Activated B cell treated with CpG ODN at 0.5 μM for 24 hours (primary cell): ENCODE measurements around the gene NMNAT2. TPM values are rescaled to one million over a fixed set of nuclear protein-coding genes. Genes with fewer than 3 reads are reported as not detected.

Experiments
- ATAC-seq: fragments of 200-7000 bp; cut with Tn5 transposase; one replicate; pipeline ENCODE4 v1.10.0; 2021; ENCODE audit warnings: low read depth, mild to moderate bottlenecking, moderate library complexity
- CTCF ChIA-PET: fragments of 350-600 bp; sonication (Branson Sonifier 250); formaldehyde crosslinking; loops from one replicate; lab custom pipeline; 2021; ENCODE audit warnings: antibody characterized with exemption; lab: Charles Lee
- POLR2A ChIA-PET: fragments of 350-600 bp; sonication (Branson Sonifier 250); formaldehyde crosslinking; loops from one replicate; lab custom pipeline; 2021; ENCODE audit warnings: antibody characterized with exemption; lab: Charles Lee
- DNase-seq: peaks from one replicate; pipeline ENCODE4 v3.0.0; 2022
- H3K27ac Mint-ChIP-seq: one replicate; pipeline ENCODE4 v1.8.0; 2020; ENCODE audit warnings: mixed read lengths
- H3K27me3 Mint-ChIP-seq: one replicate; pipeline ENCODE4 v1.8.0; 2021; ENCODE audit warnings: mixed read lengths
- H3K36me3 Mint-ChIP-seq: one replicate; pipeline ENCODE4 v1.8.0; 2021; ENCODE audit warnings: low read depth, mixed read lengths
- H3K4me1 Mint-ChIP-seq: one replicate; pipeline ENCODE4 v1.8.0; 2021; ENCODE audit warnings: mixed read lengths
- H3K4me3 Mint-ChIP-seq: one replicate; pipeline ENCODE4 v1.8.0; 2020; ENCODE audit warnings: mild to moderate bottlenecking, mixed read lengths
- H3K9me3 Mint-ChIP-seq: one replicate; pipeline ENCODE4 v1.8.0; 2020; ENCODE audit warnings: mixed read lengths
- CTCF ChIP-seq: fragments of 200-600 bp; IDR thresholded peaks from one replicate; pipeline ENCODE4 v1.8.0; 2022; ENCODE audit warnings: antibody characterized with exemption, mild to moderate bottlenecking
- intact Hi-C: fragments of 100-400 bp; cut with micrococcal nuclease; formaldehyde crosslinking; loops from one replicate; pipeline ENCODE4 v1.15.1; 2024
- total RNA-seq: library from RNA; stranded (reverse); gene quantifications from 2 replicates; pipeline ENCODE4 v1.2.3, GENCODE V29; 2022

NMNAT2 gene
- total RNA-seq, 1 donor from 2014 or later = not detected

- Mint-ChIP-seq H3K4me1 (no peaks in the 10 kb centered on the region), H3K27ac (no peak overlapping the region), H3K4me3 (no peak overlapping the region), H3K9me3 (no peaks in the 10 kb centered on the region), H3K27me3 (peaks cover 10% of the 10 kb centered on the region), H3K36me3 (no peaks in the 10 kb centered on the region)
- TF ChIP-seq CTCF = no peak
- ATAC-seq (no peak), DNase-seq (no peak)
- ChIA-PET CTCF (interaction anchor here (0.5 kb wide), 1 partner anchor 1400 kb away, joined by 3 read pairs; no protein-coding TSS in a partner anchor), POLR2A (no interaction called here)
- intact Hi-C loops = no loop called here
Observed at GRCh38 chr1:183291802-183292514, 126.2 kb downstream of the NMNAT2 start.

DNA sequence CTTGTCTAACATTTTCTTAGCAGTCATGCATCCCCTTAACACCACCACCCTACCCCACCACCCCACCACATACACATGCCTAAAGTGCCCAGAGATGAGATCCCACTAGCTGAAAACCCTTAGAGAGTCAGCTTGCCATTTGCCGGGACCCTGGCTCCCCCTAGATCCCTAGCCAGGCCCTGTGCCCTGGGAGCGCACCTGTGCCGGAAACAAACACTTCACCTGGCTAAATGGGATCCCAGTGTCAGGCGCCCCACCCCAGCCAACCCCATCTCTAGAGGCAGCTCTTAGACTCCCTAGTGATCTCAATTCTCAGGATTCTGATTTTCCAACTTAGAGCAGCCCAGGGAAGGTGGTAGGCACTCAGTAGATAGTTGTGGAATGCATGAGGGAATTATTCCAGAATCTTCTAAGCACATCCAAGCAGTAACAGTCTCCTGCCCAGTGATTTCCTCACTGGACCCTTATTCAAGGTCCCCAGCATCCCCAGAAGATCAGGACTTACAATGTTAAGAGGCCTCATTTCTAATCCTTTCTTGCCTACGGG lies 126.9 kb downstream of the NMNAT2 start:
- Mint-ChIP-seq H3K36me3 (no peaks in the 10 kb centered on the region), H3K4me1 (no peaks in the 10 kb centered on the region), H3K27ac (no peak overlapping the region), H3K9me3 (no peaks in the 10 kb centered on the region), H3K4me3 (no peak overlapping the region), H3K27me3 (peaks cover 11% of the 10 kb centered on the region)
- no peak for TF ChIP-seq CTCF
- ATAC-seq (no peak), DNase-seq (no peak)
- POLR2A ChIA-PET = no interaction called here
- intact Hi-C loops = no loop called here
- CTCF ChIA-PET = interaction anchor here (0.5 to 1.1 kb wide), 2 partner anchors 15 to 1400 kb away, joined by 3 read pairs; no protein-coding TSS in a partner anchor

DNA sequence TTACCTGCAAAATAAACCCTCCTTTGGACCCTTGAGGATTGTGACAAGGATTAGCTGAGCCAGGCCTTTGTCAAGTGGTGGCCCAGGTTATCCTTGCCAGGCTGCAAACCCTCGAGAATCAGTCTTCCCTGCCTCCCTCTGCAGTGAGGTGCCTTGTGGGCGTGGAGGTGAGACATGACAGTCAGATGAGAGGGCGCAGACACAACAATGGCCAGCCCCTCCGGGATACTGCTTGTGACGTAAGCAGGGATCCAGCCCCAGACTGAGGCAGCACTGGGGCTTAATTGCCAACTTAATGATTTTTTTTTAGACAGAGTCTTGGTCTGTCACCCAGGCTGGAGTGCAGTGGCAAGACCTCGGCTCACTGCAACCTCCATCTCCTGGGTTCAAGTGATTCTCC lies 127.6 kb downstream of the NMNAT2 start:
- Mint-ChIP-seq H3K4me1 (no peaks in the 10 kb centered on the region), H3K4me3 (no peak overlapping the region), H3K36me3 (no peaks in the 10 kb centered on the region), H3K27ac (no peak overlapping the region), H3K27me3 (peaks cover 11% of the 10 kb centered on the region), H3K9me3 (no peaks in the 10 kb centered on the region)
- ChIA-PET CTCF (interaction anchor here (1.1 kb wide), 1 partner anchor 16 kb away, joined by 3 read pairs; no protein-coding TSS in a partner anchor), POLR2A (no interaction called here)
- TF ChIP-seq CTCF = no peak
- ATAC-seq (no peak), DNase-seq (no peak)
- intact Hi-C loops = no loop called here

GRCh38 chr1:183289051-183289496 lies 129.1 kb downstream of the NMNAT2 start:
- Mint-ChIP-seq H3K4me1 (no peaks in the 10 kb centered on the region), H3K27ac (no peak overlapping the region), H3K4me3 (no peak overlapping the region), H3K9me3 (no peaks in the 10 kb centered on the region), H3K36me3 (no peaks in the 10 kb centered on the region), H3K27me3 (peaks cover 21% of the 10 kb centered on the region)
- ATAC-seq (no peak), DNase-seq (no peak)
- CTCF ChIA-PET = interaction anchor here (1.0 kb wide), 1 partner anchor 17 kb away, joined by 3 read pairs; no protein-coding TSS in a partner anchor
- no peak for TF ChIP-seq CTCF
- POLR2A ChIA-PET = no interaction called here
- intact Hi-C loops = no loop called here

DNA sequence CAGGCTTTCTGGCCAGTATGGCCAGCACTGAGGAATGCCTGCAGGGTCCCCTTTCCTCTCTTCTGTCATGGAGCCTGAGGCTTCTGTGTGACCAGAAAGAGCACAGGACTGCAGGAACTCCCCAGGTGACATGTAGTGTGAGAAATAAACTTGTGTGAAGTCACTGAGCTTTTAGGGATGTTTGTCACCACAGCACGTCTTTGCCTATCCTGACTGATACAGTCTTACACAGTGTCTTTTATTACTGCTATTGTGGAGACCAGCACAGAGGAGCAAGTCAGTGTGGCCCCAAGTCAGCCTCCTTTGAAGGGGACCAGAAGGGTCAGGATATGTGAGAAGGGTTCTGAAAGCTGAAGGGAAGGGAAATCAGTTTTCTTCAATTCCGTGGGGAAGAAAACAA lies 129.6 kb downstream of the NMNAT2 start:
- DNase-seq = no peak
- no peak overlapping the region for H3K27ac Mint-ChIP-seq
- no peak for TF ChIP-seq CTCF
- no peaks in the 10 kb centered on the region for H3K36me3 Mint-ChIP-seq
- H3K27me3 Mint-ChIP-seq = peaks cover 21% of the 10 kb centered on the region
- ChIA-PET CTCF (interaction anchor here (1.0 kb wide), 1 partner anchor 18 kb away, joined by 3 read pairs; no protein-coding TSS in a partner anchor), POLR2A (no interaction called here)
- H3K4me3 Mint-ChIP-seq = no peak overlapping the region
- no peaks in the 10 kb centered on the region for H3K4me1 Mint-ChIP-seq
- ATAC-seq = no peak
- intact Hi-C loops = no loop called here
- no peaks in the 10 kb centered on the region for H3K9me3 Mint-ChIP-seq
